Vagina (tissue), 2 donors: ENCODE results near the gene TTC8.

Source experiments
- POLR2AphosphoS5 ChIP-seq, 2 donors: sonication (generic); formaldehyde crosslinking; IDR thresholded peaks; one replicate each; pipeline ENCODE4 v1.9.0; 2017; ENCODE audit warnings: antibody characterized with exemption in 2 of 2, mild to moderate bottlenecking in 2 of 2, low read depth in 1 of 2; ENCODE audit not compliant: insufficient read depth in 1 of 2
- TF ChIP-seq, protein P1 (sequence below), 3 experiments: fragments of 450-650 bp in 2 of 3; fragments of 200-600 bp in 1 of 3; sonication (generic) in 1 of 3; IDR thresholded peaks; one replicate each; pipeline ENCODE4 v1.5.1; 2017 to 2019; ENCODE audit warnings: antibody characterized with exemption in 3 of 3, mild to moderate bottlenecking in 2 of 3, moderate library complexity in 2 of 3

GRCh38 chr14:88870777-88871176 is 46.3 kb downstream of the TTC8 start:
- TF ChIP-seq, protein P1, sequence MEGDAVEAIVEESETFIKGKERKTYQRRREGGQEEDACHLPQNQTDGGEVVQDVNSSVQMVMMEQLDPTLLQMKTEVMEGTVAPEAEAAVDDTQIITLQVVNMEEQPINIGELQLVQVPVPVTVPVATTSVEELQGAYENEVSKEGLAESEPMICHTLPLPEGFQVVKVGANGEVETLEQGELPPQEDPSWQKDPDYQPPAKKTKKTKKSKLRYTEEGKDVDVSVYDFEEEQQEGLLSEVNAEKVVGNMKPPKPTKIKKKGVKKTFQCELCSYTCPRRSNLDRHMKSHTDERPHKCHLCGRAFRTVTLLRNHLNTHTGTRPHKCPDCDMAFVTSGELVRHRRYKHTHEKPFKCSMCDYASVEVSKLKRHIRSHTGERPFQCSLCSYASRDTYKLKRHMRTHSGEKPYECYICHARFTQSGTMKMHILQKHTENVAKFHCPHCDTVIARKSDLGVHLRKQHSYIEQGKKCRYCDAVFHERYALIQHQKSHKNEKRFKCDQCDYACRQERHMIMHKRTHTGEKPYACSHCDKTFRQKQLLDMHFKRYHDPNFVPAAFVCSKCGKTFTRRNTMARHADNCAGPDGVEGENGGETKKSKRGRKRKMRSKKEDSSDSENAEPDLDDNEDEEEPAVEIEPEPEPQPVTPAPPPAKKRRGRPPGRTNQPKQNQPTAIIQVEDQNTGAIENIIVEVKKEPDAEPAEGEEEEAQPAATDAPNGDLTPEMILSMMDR (IDR thresholded peaks at IDR 0.05), result no peak
- TF ChIP-seq POLR2AphosphoS5 (IDR thresholded peaks at IDR 0.05; ENCODE audit: insufficient read depth in 1 of 2, low read depth in 1 of 2), result no peak
